ENCODE measurements around the gene EDEM1.

DNA sequence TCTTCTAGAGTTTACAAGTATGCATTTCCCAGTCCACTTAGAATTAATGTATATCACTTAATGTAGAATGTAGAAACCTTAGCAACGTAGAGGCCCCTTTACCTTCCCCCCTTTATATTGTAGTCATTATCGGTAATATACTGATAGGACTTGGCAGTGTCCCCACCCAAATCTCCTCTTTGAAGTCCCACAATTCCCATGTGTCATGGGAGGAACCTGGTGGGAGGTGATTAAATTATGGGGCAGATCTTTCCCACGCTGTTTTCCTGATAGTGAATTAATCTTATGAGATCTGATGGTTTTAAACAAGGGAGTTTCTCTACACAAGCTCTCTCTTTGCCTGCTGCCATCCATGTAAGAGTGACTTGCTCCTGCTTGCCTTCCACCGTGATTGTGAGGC, 34.4 kb upstream of the EDEM1 start:
- no peak for TF ChIP-seq CTCF (conservative IDR thresholded peaks at IDR 0.05)
- TF ChIP-seq ZFX (IDR thresholded peaks at IDR 0.05) = no peak
